Rectal smooth muscle tissue (tissue), 1 donor: ENCODE measurements around the gene MED25.

Experiments used
- H3K27ac ChIP-seq: one replicate; pipeline ENCODE4 v1.7.0; 2013; ENCODE audit warnings: low read depth, low read length, inconsistent platforms
- H3K27me3 ChIP-seq: one replicate; pipeline ENCODE4 v1.7.0; 2013; ENCODE audit warnings: low read length; ENCODE audit not compliant: control insufficient read depth, insufficient read depth
- H3K36me3 ChIP-seq: one replicate; pipeline ENCODE4 v1.7.0; 2013; ENCODE audit warnings: low read length; ENCODE audit not compliant: control insufficient read depth, insufficient read depth
- H3K4me1 ChIP-seq: one replicate; pipeline ENCODE4 v1.7.0; 2013; ENCODE audit warnings: low read length; ENCODE audit not compliant: control insufficient read depth, insufficient read depth
- H3K4me3 ChIP-seq: one replicate; pipeline ENCODE4 v1.7.0; 2013; ENCODE audit warnings: low read length
- H3K9ac ChIP-seq: one replicate; pipeline ENCODE4 v1.7.0; 2013; ENCODE audit warnings: low read length

Gene MED25

DNA sequence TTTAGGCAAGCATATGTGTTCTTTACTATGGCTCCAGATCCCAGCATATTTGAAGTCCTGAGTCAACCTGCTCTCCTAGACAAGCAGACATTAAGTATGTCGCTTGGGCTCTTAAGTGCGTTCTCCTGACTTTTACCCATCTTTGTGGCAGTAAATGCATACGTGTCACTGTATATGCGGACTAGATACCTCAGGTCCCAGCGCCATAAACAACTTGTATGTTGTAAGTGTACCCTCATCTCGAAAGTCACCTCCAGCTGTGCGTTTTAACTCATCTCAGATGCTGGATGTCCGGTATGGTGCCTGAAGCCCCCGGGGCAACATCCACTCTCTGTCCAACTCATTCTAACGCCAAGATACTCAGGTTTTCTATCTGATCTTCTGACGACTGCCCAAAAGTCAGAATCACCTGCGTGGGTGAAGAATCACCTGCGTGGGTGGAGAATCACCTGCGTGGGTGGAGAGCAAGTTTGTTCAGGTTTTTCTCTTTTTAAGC is 34.6 kb downstream of the MED25 start:
- Histone ChIP-seq H3K27me3 (no peaks in the 10 kb centered on the region), H3K9ac (no peak overlapping the region), H3K4me3 (peak overlapping the region; percentile 78), H3K36me3 (peaks cover 9% of the 10 kb centered on the region), H3K4me1 (peaks cover 19% of the 10 kb centered on the region), H3K27ac (peak overlapping the region; percentile 14)

DNA sequence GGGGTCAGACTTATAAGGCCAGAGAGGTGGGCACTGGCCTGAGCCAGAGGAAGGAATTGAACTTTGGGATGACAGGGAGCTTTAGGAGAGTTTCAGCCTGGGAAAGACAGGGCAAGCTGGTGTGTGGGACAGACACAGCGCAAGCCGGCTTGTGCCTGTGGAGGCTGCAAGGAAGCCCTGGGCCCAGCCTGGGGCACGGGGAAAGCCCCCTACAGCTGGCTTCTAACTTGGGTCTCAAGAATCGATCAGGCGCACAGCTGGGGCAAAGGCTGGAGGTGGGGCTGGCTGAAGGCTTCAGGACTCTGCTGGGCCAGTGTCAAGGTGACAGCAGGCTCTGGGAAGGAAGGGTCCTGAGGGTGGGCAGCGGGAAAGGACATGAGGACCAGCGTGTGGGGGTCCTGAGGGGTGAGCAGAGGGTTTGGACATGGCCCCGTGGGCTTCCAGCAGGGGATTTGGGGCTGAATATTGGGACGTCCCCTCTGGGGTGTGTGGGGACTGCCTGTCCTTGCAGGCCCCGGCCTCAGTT is 35.8 kb downstream of the MED25 start:
- Histone ChIP-seq H3K27ac (no peak overlapping the region), H3K27me3 (no peaks in the 10 kb centered on the region), H3K4me3 (no peak overlapping the region), H3K36me3 (peaks cover 20% of the 10 kb centered on the region), H3K9ac (no peak overlapping the region), H3K4me1 (peaks cover 19% of the 10 kb centered on the region)

DNA sequence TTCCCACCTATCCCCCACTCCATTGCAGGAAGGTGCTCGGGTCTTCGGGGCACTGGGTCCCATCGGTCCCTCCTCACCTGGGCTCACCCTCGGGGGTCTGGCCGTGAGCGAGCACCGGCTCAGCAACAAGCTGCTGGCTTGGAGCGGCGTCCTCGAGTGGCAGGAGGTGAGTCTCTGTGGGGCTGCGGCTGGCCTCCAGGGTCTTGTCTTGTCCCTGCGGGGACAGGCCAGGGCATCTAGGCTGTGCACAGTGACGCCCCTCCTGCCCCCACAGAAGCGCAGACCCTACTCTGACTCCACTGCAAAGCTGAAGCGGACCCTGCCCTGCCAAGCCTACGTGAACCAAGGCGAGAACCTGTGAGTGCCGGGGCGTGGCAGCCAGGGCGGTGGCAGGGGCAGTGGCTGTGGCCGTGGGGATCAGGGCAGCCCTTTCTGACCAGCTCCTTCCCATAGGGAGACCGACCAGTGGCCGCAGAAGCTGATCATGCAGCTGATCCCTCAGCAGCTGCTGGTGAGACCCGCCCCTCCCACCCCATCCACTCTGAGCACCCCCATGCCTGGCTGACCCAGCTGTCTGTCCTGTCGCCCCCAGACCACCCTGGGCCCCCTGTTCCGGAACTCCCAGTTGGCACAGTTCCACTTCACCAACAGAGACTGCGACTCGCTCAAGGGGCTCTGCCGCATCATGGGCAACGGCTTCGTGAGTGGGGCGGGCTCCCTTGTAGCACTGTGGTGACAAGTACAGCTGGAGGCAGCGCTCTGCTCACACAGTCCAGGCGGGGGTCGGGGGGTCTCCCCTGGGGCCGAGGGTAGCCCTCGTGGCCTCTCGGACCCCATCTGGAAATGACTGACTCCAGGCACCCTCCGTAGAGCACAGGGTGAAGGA is 36.5 kb downstream of the MED25 start:
- no peaks in the 10 kb centered on the region for H3K27me3 ChIP-seq
- H3K9ac ChIP-seq = no peak overlapping the region
- H3K27ac ChIP-seq = no peak overlapping the region
- H3K4me1 ChIP-seq = peaks cover 19% of the 10 kb centered on the region
- peaks cover 22% of the 10 kb centered on the region for H3K36me3 ChIP-seq
- no peak overlapping the region for H3K4me3 ChIP-seq

DNA sequence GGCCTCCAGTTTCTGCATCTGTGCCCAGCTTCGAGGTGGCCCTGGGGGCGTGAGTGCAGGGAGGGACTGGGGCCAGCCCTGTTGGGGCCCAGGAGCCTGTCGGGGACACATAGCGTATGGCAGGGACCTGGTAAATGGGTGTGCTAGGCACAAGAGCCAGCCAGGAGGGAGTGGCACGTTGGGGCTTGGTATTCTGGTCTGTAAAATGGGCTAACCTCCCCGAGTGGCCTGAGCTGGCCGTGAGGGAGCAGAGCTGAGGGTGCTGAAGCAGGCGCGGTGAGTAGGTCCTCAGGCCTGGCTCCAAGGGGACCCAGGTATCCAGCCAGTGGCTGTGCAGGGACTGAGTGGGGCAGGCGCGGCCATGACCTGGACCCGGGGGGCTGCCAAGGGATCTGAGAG is 37.2 kb downstream of the MED25 start:
- Histone ChIP-seq H3K36me3 (peaks cover 23% of the 10 kb centered on the region), H3K27me3 (no peaks in the 10 kb centered on the region), H3K4me1 (peaks cover 13% of the 10 kb centered on the region), H3K4me3 (no peak overlapping the region), H3K27ac (no peak overlapping the region), H3K9ac (no peak overlapping the region)

DNA sequence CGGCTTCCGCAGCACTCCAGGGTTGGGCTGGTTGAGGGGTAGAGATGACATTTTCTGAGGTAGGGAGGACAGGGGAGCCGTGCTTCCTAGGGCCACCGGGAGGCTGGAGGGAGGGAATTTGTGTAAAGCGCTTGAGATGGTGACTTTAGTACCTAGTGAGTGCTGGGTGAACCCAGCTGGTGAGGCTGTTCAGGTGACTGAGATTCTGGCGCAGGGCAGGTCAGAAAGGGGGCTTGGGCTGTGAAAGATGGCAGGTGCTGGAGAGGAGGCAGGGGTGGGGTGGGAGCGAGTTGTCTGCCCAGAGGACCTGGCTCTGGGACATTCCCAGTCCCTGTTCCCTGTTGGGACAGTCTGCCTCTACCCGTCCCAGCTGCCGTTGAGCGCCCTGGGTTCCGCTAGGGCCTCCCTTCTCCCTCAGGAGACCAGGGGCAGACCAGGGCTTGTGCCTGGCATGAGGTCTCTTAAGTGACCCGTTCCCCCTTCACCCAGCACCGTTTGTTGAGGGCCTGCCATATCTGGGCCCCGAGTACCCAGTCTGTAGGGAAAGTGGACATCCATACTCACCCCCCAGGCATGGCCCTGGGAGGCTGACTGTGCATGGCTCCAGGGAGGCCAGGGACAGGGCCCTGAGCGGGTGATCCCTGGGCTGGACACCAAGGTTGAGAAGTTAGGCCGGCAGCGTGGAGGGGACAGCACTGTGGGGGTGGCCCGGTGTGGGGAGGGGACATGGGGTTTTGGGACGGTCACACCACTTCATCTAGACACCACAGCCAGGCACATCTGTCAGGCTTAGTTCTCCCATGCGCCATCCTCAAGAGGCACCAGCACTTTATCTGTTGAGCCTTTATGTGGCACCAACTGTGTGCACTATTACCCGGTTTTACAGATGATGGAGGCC is 37.8 kb downstream of the MED25 start:
- no peak overlapping the region for H3K27ac ChIP-seq
- H3K36me3 ChIP-seq = peaks cover 26% of the 10 kb centered on the region
- no peak overlapping the region for H3K4me3 ChIP-seq
- H3K9ac ChIP-seq = no peak overlapping the region
- H3K4me1 ChIP-seq = peaks cover 12% of the 10 kb centered on the region
- H3K27me3 ChIP-seq = no peaks in the 10 kb centered on the region

DNA sequence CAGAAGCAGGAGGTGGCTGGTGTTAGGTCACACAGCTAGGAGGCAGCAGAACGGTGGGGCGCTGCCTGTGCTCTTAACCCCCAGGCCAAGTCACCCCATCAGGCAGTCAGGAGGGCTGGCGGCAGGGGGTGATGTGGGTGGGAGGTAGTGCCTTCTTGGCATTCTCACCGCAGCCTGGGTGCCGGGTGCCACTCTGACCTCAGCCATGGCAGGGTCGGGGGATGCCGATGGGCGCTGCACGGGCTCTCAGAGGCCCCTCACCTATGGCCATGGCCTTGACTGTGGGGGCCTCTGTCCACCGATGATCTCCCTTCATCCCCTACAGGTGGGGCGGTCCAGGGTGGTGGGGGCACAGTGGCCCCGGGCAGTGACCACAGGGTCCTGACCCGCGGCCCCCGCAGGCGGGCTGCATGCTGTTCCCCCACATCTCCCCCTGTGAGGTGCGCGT is 38.5 kb downstream of the MED25 start:
- Histone ChIP-seq H3K27ac (no peak overlapping the region), H3K36me3 (peaks cover 26% of the 10 kb centered on the region), H3K9ac (no peak overlapping the region), H3K4me3 (no peak overlapping the region), H3K4me1 (peaks cover 12% of the 10 kb centered on the region), H3K27me3 (no peaks in the 10 kb centered on the region)

DNA sequence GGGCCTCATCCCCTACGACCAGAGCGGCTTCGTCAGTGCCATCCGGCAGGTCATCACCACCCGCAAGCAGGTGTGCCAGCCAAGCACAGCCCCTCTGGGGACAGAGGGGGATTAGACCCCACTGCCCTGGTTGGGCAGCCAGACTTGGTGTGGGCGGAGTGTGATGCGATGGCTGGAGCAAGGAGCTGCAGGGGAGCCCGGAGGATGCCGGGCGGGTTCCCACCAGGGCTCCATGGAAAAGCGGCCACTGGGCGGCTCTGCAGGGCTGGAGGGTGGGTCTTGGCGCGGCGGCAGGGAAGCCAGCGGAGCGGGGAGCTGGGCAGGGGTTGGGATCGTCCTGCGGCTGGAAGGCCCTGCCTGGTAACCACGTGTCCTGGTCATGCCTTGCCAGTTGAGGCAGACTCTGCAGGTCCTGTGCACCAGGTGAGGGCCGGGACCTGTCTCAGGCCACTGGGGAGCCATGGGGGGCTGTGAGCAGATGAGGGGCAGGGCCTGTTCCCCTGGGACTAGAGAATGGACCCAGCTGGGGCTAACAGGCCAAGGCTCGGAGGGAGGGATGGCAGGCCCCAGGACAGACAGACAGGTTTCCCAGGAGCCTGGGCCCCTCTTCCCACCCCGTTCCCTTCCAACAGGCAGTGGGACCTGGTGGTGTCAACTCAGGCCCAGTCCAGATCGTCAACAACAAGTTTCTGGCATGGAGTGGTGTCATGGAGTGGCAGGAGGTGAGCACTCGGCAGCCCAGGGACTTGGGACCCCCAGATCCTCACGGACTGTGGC is 39.2 kb downstream of the MED25 start:
- Histone ChIP-seq H3K27me3 (no peaks in the 10 kb centered on the region), H3K9ac (no peak overlapping the region), H3K4me3 (no peak overlapping the region), H3K36me3 (peaks cover 26% of the 10 kb centered on the region), H3K27ac (no peak overlapping the region), H3K4me1 (peaks cover 8% of the 10 kb centered on the region)

DNA sequence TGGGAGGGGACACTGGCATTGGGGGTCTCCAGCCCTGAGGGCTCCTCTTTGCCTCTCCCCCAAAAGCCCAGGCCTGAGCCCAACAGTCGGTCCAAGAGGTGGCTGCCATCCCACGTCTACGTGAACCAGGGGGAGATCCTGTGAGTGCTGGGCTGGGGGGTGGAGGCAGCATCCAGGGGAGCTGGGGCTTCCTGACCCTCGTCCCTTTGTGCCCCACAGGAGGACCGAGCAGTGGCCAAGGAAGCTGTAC is 39.7 kb downstream of the MED25 start:
- H3K9ac ChIP-seq = no peak overlapping the region
- peaks cover 26% of the 10 kb centered on the region for H3K36me3 ChIP-seq
- no peaks in the 10 kb centered on the region for H3K27me3 ChIP-seq
- peaks cover 3% of the 10 kb centered on the region for H3K4me1 ChIP-seq
- H3K27ac ChIP-seq = no peak overlapping the region
- no peak overlapping the region for H3K4me3 ChIP-seq

DNA sequence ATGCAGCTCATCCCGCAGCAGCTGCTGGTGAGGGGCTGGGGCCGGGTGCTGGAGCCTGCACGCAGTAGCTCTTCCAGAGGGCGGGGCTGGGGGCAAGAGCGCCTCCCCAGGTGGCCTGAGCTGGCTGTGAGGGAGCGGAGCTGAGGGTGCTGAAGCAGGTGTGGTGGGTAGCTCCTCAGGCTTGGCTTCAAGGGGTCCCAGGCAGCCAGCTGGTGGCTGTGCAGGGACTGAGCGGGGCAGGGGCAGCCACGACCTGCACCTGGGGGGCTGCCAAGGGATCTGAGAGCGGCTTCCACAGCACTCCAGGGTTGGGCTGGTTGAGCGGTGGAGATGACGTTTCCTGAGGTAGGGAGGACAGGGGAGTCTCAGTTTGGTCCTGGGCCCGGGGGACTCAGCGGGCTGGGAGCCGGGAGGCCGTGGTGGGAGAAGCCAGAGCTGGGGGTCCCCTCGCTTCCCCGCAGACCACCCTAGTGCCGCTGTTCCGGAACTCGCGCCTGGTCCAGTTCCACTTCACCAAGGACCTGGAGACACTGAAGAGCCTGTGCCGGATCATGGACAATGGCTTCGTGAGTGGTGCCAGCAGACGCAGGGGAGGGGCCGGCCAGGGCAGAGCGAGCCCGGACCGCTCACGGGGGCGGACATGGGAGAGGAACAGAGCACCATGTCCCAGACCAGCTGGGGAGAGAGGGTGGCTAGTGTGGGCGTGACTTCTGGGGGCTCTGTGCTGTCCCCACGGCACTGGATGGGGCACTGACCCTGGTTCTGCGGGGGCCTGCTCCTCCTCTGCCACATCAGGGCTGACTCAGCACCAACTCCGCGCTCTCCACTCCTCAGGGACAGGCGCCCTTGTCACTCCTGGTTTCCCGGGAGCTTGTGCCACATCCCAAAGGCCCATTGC is 40.2 kb downstream of the MED25 start:
- Histone ChIP-seq H3K27ac (no peak overlapping the region), H3K27me3 (no peaks in the 10 kb centered on the region), H3K4me1 (peaks cover 2% of the 10 kb centered on the region), H3K9ac (no peak overlapping the region), H3K36me3 (peaks cover 26% of the 10 kb centered on the region), H3K4me3 (no peak overlapping the region)

DNA sequence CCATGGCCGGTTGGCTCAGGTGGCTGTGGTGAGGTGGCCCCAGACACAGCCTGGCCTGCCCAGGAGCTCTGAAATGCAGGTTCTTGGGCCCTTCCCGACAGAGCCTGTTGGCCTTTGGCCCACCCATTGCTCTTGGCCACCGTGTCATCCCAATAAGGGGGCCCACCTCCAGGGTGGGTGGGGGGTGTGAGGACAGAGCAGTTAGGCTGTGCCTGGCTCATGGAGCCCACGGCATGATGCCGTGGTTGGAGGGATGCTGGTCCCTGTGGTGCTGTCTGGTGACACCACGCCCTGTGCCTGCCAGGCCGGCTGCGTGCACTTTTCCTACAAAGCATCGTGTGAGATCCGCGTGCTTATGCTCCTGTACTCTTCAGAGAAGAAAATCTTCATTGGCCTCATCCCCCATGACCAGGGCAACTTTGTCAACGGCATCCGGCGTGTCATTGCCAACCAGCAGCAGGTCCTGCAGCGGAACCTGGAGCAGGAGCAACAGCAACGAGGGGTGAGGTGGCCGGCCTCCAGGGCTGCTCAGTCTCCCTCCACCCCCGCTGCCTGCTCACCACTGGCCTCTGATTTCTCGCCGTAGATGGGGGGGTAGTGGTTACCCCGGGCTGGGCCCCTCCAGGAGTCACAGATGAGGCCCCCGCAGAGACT is 41.7 kb downstream of the MED25 start:
- H3K9ac ChIP-seq = no peak overlapping the region
- no peak overlapping the region for H3K4me3 ChIP-seq
- no peaks in the 10 kb centered on the region for H3K27me3 ChIP-seq
- peaks cover 32% of the 10 kb centered on the region for H3K36me3 ChIP-seq
- H3K27ac ChIP-seq = no peak overlapping the region
- no peaks in the 10 kb centered on the region for H3K4me1 ChIP-seq
